Calu3 (cell line): Measurements from ENCODE around the gene CEPT1. TPM values are rescaled to one million over a fixed set of nuclear protein-coding genes. Genes with fewer than 3 reads are reported as not detected.
A peak's percentile ranks its signal among the peaks of the same experiment; 100 is the strongest.

Source experiments
- BruUV-seq: library from RNA; stranded (reverse); fragments of 400-500 nt; replicated peaks from 2 replicates; lab custom pipeline; 2021; lab: Mats Ljungman, UMichigan
- CTCF ChIA-PET: fragments of 300-600 bp; sonication (Branson Sonifier 250); formaldehyde crosslinking; loops from one replicate; lab custom pipeline; 2022; ENCODE audit warnings: antibody characterized with exemption; lab: Charles Lee
- DNase-seq: peaks from one replicate; pipeline ENCODE4 v3.0.0; 2022
- H3K27ac Mint-ChIP-seq: one replicate; pipeline ENCODE4 v1.8.0; 2022; ENCODE audit warnings: mixed read lengths; ENCODE audit not compliant: unreplicated experiment
- H3K27me3 Mint-ChIP-seq: one replicate; pipeline ENCODE4 v1.8.0; 2022; ENCODE audit warnings: mixed read lengths; ENCODE audit not compliant: unreplicated experiment
- H3K36me3 Mint-ChIP-seq: one replicate; pipeline ENCODE4 v1.8.0; 2022; ENCODE audit warnings: mild to moderate bottlenecking, moderate library complexity, mixed read lengths; ENCODE audit not compliant: insufficient read depth, unreplicated experiment
- H3K4me1 Mint-ChIP-seq: one replicate; pipeline ENCODE4 v1.8.0; 2022; ENCODE audit warnings: mild to moderate bottlenecking, low read depth, mixed read lengths; ENCODE audit not compliant: unreplicated experiment
- H3K4me3 Mint-ChIP-seq: one replicate; pipeline ENCODE4 v1.8.0; 2022; ENCODE audit warnings: mild to moderate bottlenecking, low read depth, moderate library complexity, mixed read lengths; ENCODE audit not compliant: unreplicated experiment
- H3K9me3 Mint-ChIP-seq: one replicate; pipeline ENCODE4 v1.8.0; 2022; ENCODE audit warnings: low read depth, mixed read lengths; ENCODE audit not compliant: unreplicated experiment
- intact Hi-C: fragments of 100-400 bp; cut with micrococcal nuclease; formaldehyde crosslinking; loops from one replicate; pipeline ENCODE4 v1.10.0; 2022; ENCODE audit not compliant: unreplicated experiment
- total RNA-seq: library from RNA; stranded (reverse); gene quantifications from 2 replicates; pipeline ENCODE4 v1.2.3, GENCODE V29; 2022
- TF ChIP-seq, protein P1 (sequence below): fragments of 200-600 bp; IDR thresholded peaks from one replicate; pipeline ENCODE4 v1.8.0; 2022; ENCODE audit warnings: antibody characterized with exemption; ENCODE audit not compliant: unreplicated experiment

CEPT1 gene
- total RNA-seq, 1 experiment from 2014 or later: 24.7 TPM

DNA sequence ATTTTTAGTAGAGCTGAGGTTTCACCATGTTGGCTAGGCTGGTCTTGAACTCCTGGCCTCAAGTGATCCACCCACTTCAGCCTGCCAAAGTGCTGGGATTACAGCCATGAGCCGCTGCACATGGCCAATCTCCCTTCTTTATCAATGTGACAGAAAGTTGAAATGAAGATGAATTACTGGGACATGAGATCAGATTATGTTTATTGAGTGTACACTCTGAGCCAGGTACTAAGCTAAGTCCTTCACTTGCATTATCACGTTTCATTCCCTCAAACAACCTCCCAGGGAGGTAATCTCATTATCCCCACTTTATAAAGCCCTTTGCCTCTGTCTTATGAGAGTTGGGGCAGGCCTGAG is 81.2 kb downstream of the CEPT1 start:
- Mint-ChIP-seq H3K4me1 (peaks cover 20% of the 10 kb centered on the region), H3K4me3 (no peak overlapping the region), H3K36me3 (no peaks in the 10 kb centered on the region), H3K27ac (no peak overlapping the region), H3K27me3 (no peaks in the 10 kb centered on the region), H3K9me3 (no peaks in the 10 kb centered on the region)
- TF ChIP-seq, protein P1, sequence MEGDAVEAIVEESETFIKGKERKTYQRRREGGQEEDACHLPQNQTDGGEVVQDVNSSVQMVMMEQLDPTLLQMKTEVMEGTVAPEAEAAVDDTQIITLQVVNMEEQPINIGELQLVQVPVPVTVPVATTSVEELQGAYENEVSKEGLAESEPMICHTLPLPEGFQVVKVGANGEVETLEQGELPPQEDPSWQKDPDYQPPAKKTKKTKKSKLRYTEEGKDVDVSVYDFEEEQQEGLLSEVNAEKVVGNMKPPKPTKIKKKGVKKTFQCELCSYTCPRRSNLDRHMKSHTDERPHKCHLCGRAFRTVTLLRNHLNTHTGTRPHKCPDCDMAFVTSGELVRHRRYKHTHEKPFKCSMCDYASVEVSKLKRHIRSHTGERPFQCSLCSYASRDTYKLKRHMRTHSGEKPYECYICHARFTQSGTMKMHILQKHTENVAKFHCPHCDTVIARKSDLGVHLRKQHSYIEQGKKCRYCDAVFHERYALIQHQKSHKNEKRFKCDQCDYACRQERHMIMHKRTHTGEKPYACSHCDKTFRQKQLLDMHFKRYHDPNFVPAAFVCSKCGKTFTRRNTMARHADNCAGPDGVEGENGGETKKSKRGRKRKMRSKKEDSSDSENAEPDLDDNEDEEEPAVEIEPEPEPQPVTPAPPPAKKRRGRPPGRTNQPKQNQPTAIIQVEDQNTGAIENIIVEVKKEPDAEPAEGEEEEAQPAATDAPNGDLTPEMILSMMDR: no peak
- CTCF ChIA-PET: no interaction called here
- BruUV-seq: no TSS peak
- intact Hi-C loops: loop anchor here (5.0 kb wide), 1 partner anchor 126 kb away; no protein-coding TSS in a partner anchor
- no peak for DNase-seq

DNA sequence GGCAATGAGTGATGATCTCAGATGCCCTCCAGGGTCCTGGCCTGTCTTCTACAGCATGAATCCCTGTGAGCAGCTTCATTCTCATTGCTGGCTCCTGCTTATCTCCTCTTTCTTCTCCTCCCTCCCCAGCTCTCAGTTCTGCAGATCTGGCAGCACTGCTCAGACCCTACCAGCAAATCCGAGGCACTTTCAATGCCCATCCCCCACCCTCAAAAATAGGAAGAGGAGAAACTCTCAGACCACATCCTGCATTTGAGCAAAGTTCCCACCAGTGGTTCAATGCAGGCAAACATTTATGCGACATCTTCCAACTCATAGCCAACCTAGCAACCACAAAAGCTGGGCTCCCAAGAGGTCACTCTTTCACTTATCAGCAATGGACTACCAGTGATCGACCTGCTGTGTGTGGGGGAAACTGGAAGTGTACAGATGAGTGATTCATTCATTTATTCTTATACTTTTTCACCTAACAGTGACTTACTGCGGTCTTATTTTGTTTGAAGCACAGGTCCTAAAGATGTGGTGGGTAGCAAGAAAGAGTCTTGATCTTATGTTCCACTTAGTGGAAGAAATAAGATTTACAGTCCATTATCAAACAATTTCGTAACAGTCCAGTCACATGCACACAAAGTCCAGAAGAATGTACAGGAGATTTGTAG is 81.7 kb downstream of the CEPT1 start:
- H3K27me3 Mint-ChIP-seq: no peaks in the 10 kb centered on the region
- no peak overlapping the region for H3K4me3 Mint-ChIP-seq
- peaks cover 21% of the 10 kb centered on the region for H3K4me1 Mint-ChIP-seq

DNA sequence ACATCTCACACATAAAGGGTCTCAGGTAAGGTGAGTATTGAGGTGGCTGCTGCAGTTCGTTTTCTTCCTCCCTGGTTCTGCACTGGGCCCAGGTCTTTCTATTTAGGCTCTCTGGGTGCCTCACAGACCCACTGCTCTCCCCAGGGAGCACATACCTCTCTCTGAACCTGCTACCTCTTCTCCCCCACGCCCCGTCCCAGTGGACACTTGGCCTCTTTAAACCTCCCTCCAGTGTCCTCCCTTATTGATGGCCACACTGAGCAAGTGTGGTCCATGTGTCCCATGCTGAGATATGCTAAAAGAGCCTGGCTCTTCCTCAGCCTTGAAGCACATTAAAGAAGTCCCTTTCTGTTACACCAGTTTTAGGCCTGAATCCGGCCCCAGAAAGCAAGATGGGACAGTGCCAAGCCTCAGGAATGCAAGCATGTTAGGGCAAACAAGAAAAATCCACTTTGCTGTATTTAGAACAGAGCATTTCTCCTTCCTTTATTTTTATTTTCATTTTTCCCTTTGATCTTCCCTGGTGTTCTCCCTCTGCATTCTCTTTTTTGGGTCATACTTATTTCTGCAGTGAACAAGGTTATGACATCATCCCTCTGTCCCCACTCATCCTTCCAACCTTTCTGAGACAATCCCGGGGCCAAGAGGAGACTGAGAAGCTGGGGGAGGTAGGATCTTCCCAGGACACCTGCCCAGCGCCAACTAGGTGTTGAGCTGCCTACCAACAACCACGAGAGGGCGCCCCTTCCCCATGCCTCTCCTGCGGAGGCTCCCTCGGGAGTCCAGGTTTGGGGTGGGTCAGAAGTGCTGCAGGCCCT is 82.5 kb downstream of the CEPT1 start:
- H3K4me3 Mint-ChIP-seq: no peak overlapping the region
- H3K36me3 Mint-ChIP-seq: no peaks in the 10 kb centered on the region
- DNase-seq: peak; percentile 83
- BruUV-seq: no TSS peak
- TF ChIP-seq, protein P1: peak; percentile 88
- H3K9me3 Mint-ChIP-seq: no peaks in the 10 kb centered on the region
- intact Hi-C loops: loop anchor here (1.0 to 5.0 kb wide), 3 partner anchors 112 to 177 kb away; no protein-coding TSS in a partner anchor
- CTCF ChIA-PET: interaction anchor here (0.6 to 1.6 kb wide), 4 partner anchors 112 to 200 kb away, joined by 3 to 13 read pairs (median 6); no protein-coding TSS in a partner anchor
- no peak overlapping the region for H3K27ac Mint-ChIP-seq
- no peaks in the 10 kb centered on the region for H3K27me3 Mint-ChIP-seq
- peaks cover 28% of the 10 kb centered on the region for H3K4me1 Mint-ChIP-seq

More for the DNA sequence above, 81.7 kb downstream of the CEPT1 start:
- Mint-ChIP-seq H3K36me3 (no peaks in the 10 kb centered on the region), H3K9me3 (no peaks in the 10 kb centered on the region), H3K27ac (no peak overlapping the region)
- intact Hi-C loops: loop anchor here (1.0 to 5.0 kb wide), 2 partner anchors 113 to 126 kb away; no protein-coding TSS in a partner anchor
- TF ChIP-seq, protein P1: no peak
- CTCF ChIA-PET: no interaction called here
- DNase-seq: no peak
- no TSS peak for BruUV-seq

DNA sequence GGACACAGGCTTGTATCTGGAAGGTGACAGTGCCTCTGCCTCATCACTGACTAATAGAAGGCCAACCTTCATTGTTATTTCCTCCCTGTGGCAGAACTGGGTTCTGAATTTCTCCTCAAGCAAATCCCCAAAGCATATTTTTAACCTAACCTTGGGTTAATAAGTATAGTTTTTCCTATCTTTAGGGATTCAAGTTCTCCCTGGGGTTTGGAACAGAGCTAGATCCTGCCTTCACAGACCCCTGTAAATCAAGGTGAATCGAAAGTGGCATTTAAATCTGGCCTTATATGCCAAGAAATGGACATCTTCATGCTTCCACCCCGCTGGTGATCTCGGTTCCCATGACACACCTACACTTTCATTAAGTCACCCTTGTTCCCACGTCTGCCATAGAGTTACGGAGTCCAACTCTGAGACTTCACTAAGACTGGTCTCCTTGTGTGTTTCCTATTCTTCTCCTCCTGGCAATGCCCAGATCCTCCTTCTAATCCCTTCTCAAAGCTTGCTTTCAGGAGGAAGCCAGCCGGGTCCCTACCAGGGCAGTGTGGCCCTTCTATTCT is 83.2 kb downstream of the CEPT1 start:
- Mint-ChIP-seq H3K36me3 (no peaks in the 10 kb centered on the region), H3K4me1 (peaks cover 35% of the 10 kb centered on the region), H3K27ac (no peak overlapping the region), H3K27me3 (no peaks in the 10 kb centered on the region), H3K4me3 (no peak overlapping the region), H3K9me3 (no peaks in the 10 kb centered on the region)
- CTCF ChIA-PET: interaction anchor here (0.6 to 1.6 kb wide), 4 partner anchors 111 to 200 kb away, joined by 3 to 13 read pairs (median 6); no protein-coding TSS in a partner anchor
- TF ChIP-seq, protein P1: no peak
- intact Hi-C loops: loop anchor here (1.0 to 5.0 kb wide), 2 partner anchors 124 to 176 kb away; no protein-coding TSS in a partner anchor
- DNase-seq: no peak
- no TSS peak for BruUV-seq
